Mesendoderm (in vitro differentiated cells): Measurements from ENCODE around the gene RUVBL1.

Source experiments
- DNase-seq: peaks from one replicate; pipeline ENCODE4 v3.0.0; 2013
- H2AK5ac ChIP-seq: 2 replicates; pipeline ENCODE4 v1.6.1; 2013; ENCODE audit warnings: low read length, inconsistent platforms
- H2BK120ac ChIP-seq: 2 replicates; pipeline ENCODE4 v1.6.1; 2013; ENCODE audit warnings: low read depth, mild to moderate bottlenecking, low read length, moderate library complexity, mixed read lengths
- H2BK15ac ChIP-seq: replicated peaks from 2 replicates; pipeline ENCODE4 v1.6.1; 2013; ENCODE audit warnings: low read depth, mild to moderate bottlenecking, moderate library complexity
- H2BK5ac ChIP-seq: 2 replicates; pipeline ENCODE4 v1.6.1; 2013; ENCODE audit warnings: low read length, inconsistent platforms
- H3K18ac ChIP-seq: 2 replicates; pipeline ENCODE4 v1.6.1; 2013; ENCODE audit warnings: mild to moderate bottlenecking, low read length, mixed read lengths
- H3K23ac ChIP-seq: one replicate; pipeline ENCODE4 v1.6.1; 2013; ENCODE audit warnings: low read length
- H3K27ac ChIP-seq: 2 replicates; pipeline ENCODE4 v1.5.1; 2013; ENCODE audit warnings: low read depth, mild to moderate bottlenecking, inconsistent platforms, low read length, moderate library complexity
- H3K27me3 ChIP-seq: 2 replicates; pipeline ENCODE4 v1.6.1; 2013; ENCODE audit warnings: low read length, control low read depth, mild to moderate bottlenecking, inconsistent platforms; ENCODE audit not compliant: insufficient read depth, poor library complexity
- H3K36me3 ChIP-seq: 2 replicates; pipeline ENCODE4 v1.6.1; 2013; ENCODE audit warnings: low read length, inconsistent platforms; ENCODE audit not compliant: control insufficient read depth, insufficient read depth
- H3K4ac ChIP-seq: one replicate; pipeline ENCODE4 v1.6.1; 2013; ENCODE audit warnings: low read depth, mild to moderate bottlenecking, low read length, moderate library complexity
- H3K4me1 ChIP-seq: 2 replicates; pipeline ENCODE4 v1.6.1; 2013; ENCODE audit warnings: low read depth, low read length, inconsistent platforms; ENCODE audit not compliant: control insufficient read depth
- H3K4me2 ChIP-seq: 2 replicates; pipeline ENCODE4 v1.6.1; 2013; ENCODE audit warnings: low read length
- H3K4me3 ChIP-seq: 2 replicates; pipeline ENCODE4 v1.5.1; 2013; ENCODE audit warnings: mild to moderate bottlenecking, low read length
- H3K56ac ChIP-seq: one replicate; pipeline ENCODE4 v1.6.1; 2013; ENCODE audit warnings: low read length
- H3K79me1 ChIP-seq: 2 replicates; pipeline ENCODE4 v1.6.1; 2013; ENCODE audit warnings: low read length, inconsistent platforms
- H3K79me2 ChIP-seq: 2 replicates; pipeline ENCODE4 v1.6.1; 2013; ENCODE audit warnings: mild to moderate bottlenecking, low read length; ENCODE audit not compliant: control insufficient read depth, insufficient read depth
- H3K9ac ChIP-seq: 2 replicates; pipeline ENCODE4 v1.6.1; 2013; ENCODE audit warnings: low read length, inconsistent platforms
- H4K5ac ChIP-seq: one replicate; pipeline ENCODE4 v1.6.1; 2013; ENCODE audit warnings: low read length
- H4K8ac ChIP-seq: one replicate; pipeline ENCODE4 v1.6.1; 2013; ENCODE audit warnings: low read depth, mild to moderate bottlenecking, control low read depth, low read length, moderate library complexity
- WGBS: extraction: QIAGEN DNeasy Blood & Tissue Kit; methylation state at CpG from one replicate; pipeline ENCODE4 v1.1.7; 2013; ENCODE audit warnings: low lambda C conversion rate, missing lambda C conversion rate; ENCODE audit not compliant: insufficient coverage; ENCODE audit errors: extremely low coverage; 5-methylcytosine and 5-hydroxymethylcytosine counted together

RUVBL1 gene

GRCh38 chr3:128080323-128081080 lies 43.1 kb downstream of the RUVBL1 start:
- Histone ChIP-seq H3K27ac (no peak overlapping the region), H3K4ac (no peak overlapping the region), H3K27me3 (no peaks in the 10 kb centered on the region), H2BK15ac (no peak overlapping the region), H3K79me1 (no peaks in the 10 kb centered on the region), H3K36me3 (peaks cover 8% of the 10 kb centered on the region), H4K8ac (no peak overlapping the region), H3K4me1 (no peaks in the 10 kb centered on the region), H3K4me3 (no peak overlapping the region), H2BK120ac (no peak overlapping the region), H3K56ac (no peak overlapping the region), H3K9ac (no peak overlapping the region), H3K23ac (no peak overlapping the region), H2AK5ac (no peak overlapping the region), H4K5ac (no peak overlapping the region), H2BK5ac (no peak overlapping the region), H3K18ac (no peak overlapping the region), H3K79me2 (no peaks in the 10 kb centered on the region), H3K4me2 (no peak overlapping the region)
- WGBS: no CpG with 5 or more reads among the region's 6 CpGs
- peak; percentile 49 for DNase-seq

GRCh38 chr3:128079823-128080222 lies 43.8 kb downstream of the RUVBL1 start:
- no peaks in the 10 kb centered on the region for H3K4me1 ChIP-seq
- H2BK5ac ChIP-seq: no peak overlapping the region
- H3K79me2 ChIP-seq: no peaks in the 10 kb centered on the region
- H3K56ac ChIP-seq: no peak overlapping the region
- WGBS: no CpG with 5 or more reads among the region's 9 CpGs
- no peak overlapping the region for H2BK120ac ChIP-seq
- H3K4ac ChIP-seq: no peak overlapping the region
- H2AK5ac ChIP-seq: no peak overlapping the region
- no peaks in the 10 kb centered on the region for H3K79me1 ChIP-seq
- H2BK15ac ChIP-seq: no peak overlapping the region
- H3K4me3 ChIP-seq: no peak overlapping the region
- no peak overlapping the region for H3K4me2 ChIP-seq
- H3K9ac ChIP-seq: no peak overlapping the region
- peaks cover 8% of the 10 kb centered on the region for H3K36me3 ChIP-seq
- H3K27me3 ChIP-seq: no peaks in the 10 kb centered on the region
- DNase-seq: no peak
- no peak overlapping the region for H3K18ac ChIP-seq
- H3K27ac ChIP-seq: no peak overlapping the region
- H4K5ac ChIP-seq: no peak overlapping the region
- H3K23ac ChIP-seq: no peak overlapping the region
- no peak overlapping the region for H4K8ac ChIP-seq

DNA sequence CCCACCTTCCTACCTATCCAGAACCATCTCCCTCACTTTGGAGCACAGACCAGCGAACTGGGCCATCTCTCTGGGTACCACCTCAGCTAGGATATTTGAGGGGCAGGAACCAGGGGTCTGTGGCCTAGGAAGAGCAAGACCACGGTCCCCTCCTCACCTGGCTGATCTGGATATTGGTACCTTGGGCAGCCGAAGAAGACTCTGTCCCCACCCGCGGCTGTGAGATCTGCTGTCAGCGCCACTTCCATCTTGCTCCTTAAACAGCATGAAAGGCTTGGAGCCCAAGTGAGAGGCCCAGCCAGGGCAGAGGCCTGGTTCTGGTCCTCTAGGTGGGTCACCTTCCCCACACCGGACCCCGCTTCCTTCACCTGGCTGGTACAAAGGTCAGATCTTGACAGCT lies 44.7 kb downstream of the RUVBL1 start:
- no peak overlapping the region for H2AK5ac ChIP-seq
- no peak overlapping the region for H3K9ac ChIP-seq
- H4K5ac ChIP-seq: no peak overlapping the region
- no peak overlapping the region for H2BK5ac ChIP-seq
- no peak overlapping the region for H3K27ac ChIP-seq
- no peaks in the 10 kb centered on the region for H3K4me1 ChIP-seq
- no peak overlapping the region for H3K4me3 ChIP-seq
- H4K8ac ChIP-seq: no peak overlapping the region
- H3K4ac ChIP-seq: no peak overlapping the region
- H3K18ac ChIP-seq: no peak overlapping the region
- H3K79me1 ChIP-seq: no peaks in the 10 kb centered on the region
- H2BK15ac ChIP-seq: no peak overlapping the region
- H3K79me2 ChIP-seq: no peaks in the 10 kb centered on the region
- H3K56ac ChIP-seq: no peak overlapping the region
- no peak overlapping the region for H3K23ac ChIP-seq
- H3K36me3 ChIP-seq: peaks cover 8% of the 10 kb centered on the region
- H3K4me2 ChIP-seq: no peak overlapping the region
- no peaks in the 10 kb centered on the region for H3K27me3 ChIP-seq
- H2BK120ac ChIP-seq: no peak overlapping the region
- no peak for DNase-seq
- no CpG with 5 or more reads among the region's 8 CpGs for WGBS

DNA sequence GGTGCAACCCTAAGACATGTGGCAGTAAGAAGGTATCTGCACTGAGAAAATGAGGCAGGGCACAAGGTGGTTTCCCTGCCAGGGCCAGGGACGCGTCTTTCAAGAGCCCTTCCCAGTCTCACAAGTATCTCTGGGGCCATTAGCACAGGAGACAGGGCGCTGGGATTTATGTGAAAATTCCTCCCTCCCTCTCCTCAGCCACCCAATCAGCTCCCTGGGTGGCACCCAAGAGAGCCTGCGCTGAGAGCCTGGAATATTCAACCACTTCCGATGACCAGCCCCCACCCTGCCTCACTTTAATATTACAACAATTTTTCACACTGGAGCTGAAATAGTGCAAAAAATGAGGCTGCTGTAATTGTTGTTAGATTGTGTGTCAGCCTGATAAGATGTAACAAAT lies 45.3 kb downstream of the RUVBL1 start:
- WGBS: no CpG with 5 or more reads among the region's 5 CpGs
- peaks cover 8% of the 10 kb centered on the region for H3K36me3 ChIP-seq

GRCh38 chr3:128077665-128078064 lies 45.9 kb downstream of the RUVBL1 start:
- Histone ChIP-seq H3K56ac (no peak overlapping the region), H3K27me3 (no peaks in the 10 kb centered on the region), H3K4ac (no peak overlapping the region), H3K79me2 (no peaks in the 10 kb centered on the region), H4K5ac (no peak overlapping the region), H3K79me1 (no peaks in the 10 kb centered on the region), H3K9ac (no peak overlapping the region), H3K4me1 (no peaks in the 10 kb centered on the region), H3K36me3 (peaks cover 8% of the 10 kb centered on the region), H3K27ac (no peak overlapping the region), H4K8ac (no peak overlapping the region), H2BK5ac (no peak overlapping the region), H3K23ac (no peak overlapping the region), H2BK120ac (no peak overlapping the region), H2AK5ac (no peak overlapping the region), H3K18ac (no peak overlapping the region), H3K4me2 (no peak overlapping the region), H3K4me3 (no peak overlapping the region), H2BK15ac (no peak overlapping the region)
- no peak for DNase-seq
- WGBS: no CpG with 5 or more reads among the region's 1 CpG

More for the DNA sequence above, 45.3 kb downstream of the RUVBL1 start:
- Histone ChIP-seq H3K4me1 (no peaks in the 10 kb centered on the region), H4K8ac (no peak overlapping the region), H3K79me1 (no peaks in the 10 kb centered on the region), H4K5ac (no peak overlapping the region), H3K23ac (no peak overlapping the region), H3K4me2 (no peak overlapping the region), H3K27me3 (no peaks in the 10 kb centered on the region), H2BK15ac (no peak overlapping the region), H2BK5ac (no peak overlapping the region), H3K56ac (no peak overlapping the region), H3K9ac (no peak overlapping the region), H3K4me3 (no peak overlapping the region), H3K18ac (no peak overlapping the region), H3K79me2 (no peaks in the 10 kb centered on the region), H3K27ac (no peak overlapping the region), H2AK5ac (no peak overlapping the region), H2BK120ac (no peak overlapping the region), H3K4ac (no peak overlapping the region)
- DNase-seq: no peak

DNA sequence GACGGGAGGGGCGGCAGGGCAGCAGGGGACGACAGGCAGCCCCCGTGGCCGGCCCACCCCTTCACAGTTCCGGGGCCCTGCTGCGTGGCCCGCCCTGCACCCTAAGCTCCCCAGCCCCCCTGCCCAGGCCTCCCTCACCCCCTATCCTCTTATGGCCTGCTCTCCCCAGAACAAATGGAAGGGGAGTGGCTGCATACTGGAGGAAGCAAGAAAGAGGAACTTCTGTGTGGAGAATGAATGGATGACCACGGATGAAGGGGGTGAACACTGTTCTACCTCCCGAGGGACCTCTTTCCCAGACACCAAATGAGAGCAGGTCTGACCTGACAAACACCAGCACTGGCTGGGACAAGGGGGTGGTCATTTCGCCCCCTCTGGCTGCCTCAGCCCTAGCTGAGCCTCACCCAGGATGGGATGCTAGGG lies 46.4 kb downstream of the RUVBL1 start:
- H2AK5ac ChIP-seq: no peak overlapping the region
- peaks cover 7% of the 10 kb centered on the region for H3K36me3 ChIP-seq
- H3K4me3 ChIP-seq: no peak overlapping the region
- H3K27ac ChIP-seq: no peak overlapping the region
- H2BK5ac ChIP-seq: no peak overlapping the region
- H3K4ac ChIP-seq: no peak overlapping the region
- H3K18ac ChIP-seq: no peak overlapping the region
- H3K4me1 ChIP-seq: no peaks in the 10 kb centered on the region
- H2BK120ac ChIP-seq: no peak overlapping the region
- H4K5ac ChIP-seq: no peak overlapping the region
- H4K8ac ChIP-seq: no peak overlapping the region
- H2BK15ac ChIP-seq: no peak overlapping the region
- WGBS: no CpG with 5 or more reads among the region's 11 CpGs
- no peak for DNase-seq
- no peaks in the 10 kb centered on the region for H3K27me3 ChIP-seq
- no peak overlapping the region for H3K23ac ChIP-seq
- H3K9ac ChIP-seq: no peak overlapping the region
- no peaks in the 10 kb centered on the region for H3K79me1 ChIP-seq
- peak overlapping the region; percentile 49 for H3K56ac ChIP-seq
- H3K4me2 ChIP-seq: no peak overlapping the region
- no peaks in the 10 kb centered on the region for H3K79me2 ChIP-seq
